Transverse colon (tissue), 4 donors: ENCODE results near the gene CTCF.

Experiments
- POLR2A ChIP-seq: fragments of 450-650 bp; IDR thresholded peaks from one replicate; pipeline ENCODE4 v1.6.1; 2016; ENCODE audit warnings: antibody characterized with exemption, mild to moderate bottlenecking, moderate library complexity
- POLR2AphosphoS5 ChIP-seq, 3 donors: sonication (generic); formaldehyde crosslinking; IDR thresholded peaks; one replicate each; pipeline ENCODE4 v1.6.1; 2016; ENCODE audit warnings: antibody characterized with exemption in 3 of 3
- TF ChIP-seq, protein P1 (sequence below), 5 experiments: fragments of 200-600 bp in 3 of 5; fragments of 450-650 bp in 2 of 5; sonication (generic) in 3 of 5; IDR thresholded peaks; 1 replicate in 2 of 5; 2 replicates in 3 of 5; pipeline ENCODE4 v1.5.1; 2016 to 2017; ENCODE audit warnings: antibody characterized with exemption in 5 of 5, inconsistent platforms in 3 of 5, mild to moderate bottlenecking in 2 of 5, moderate library complexity in 1 of 5

DNA sequence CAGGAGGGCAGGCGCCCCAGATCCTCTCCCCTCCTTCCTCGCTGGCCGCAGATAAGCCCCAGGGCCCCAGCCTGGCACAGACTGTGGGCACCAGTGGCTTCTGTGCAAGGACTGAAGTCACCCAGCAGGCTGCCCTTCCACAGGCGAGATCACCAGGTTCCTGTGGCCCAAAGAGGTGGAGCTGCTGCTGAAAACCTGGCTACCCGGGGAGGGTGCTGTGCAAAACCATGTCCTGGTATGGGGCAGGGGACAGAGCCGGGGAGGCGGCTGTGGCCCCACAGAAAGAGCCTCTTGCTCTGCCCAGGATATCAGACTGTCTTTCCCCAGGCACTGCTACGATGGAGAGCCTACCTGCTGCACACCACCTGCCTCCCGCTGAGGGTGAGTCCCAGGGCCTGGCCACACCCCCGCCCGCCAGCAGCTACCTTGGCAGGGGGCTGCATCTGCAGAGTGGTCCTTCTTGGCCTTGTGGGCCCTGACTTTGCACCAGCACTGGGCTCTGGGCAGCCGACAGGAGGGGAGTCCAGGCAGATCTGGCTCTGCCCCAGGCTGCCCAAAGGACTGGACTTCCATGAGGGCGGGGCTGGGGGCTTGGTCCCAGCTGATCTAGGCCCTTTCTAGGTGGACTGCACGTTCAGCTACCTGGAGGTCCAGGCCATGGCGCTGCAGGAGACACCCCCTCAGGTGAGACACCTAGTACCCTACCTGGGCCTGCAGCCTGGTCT lies 83.2 kb downstream of the CTCF start:
- no peak for TF ChIP-seq POLR2A
- no peak for TF ChIP-seq POLR2AphosphoS5 (IDR thresholded peaks at IDR 0.05)
- TF ChIP-seq, protein P1, sequence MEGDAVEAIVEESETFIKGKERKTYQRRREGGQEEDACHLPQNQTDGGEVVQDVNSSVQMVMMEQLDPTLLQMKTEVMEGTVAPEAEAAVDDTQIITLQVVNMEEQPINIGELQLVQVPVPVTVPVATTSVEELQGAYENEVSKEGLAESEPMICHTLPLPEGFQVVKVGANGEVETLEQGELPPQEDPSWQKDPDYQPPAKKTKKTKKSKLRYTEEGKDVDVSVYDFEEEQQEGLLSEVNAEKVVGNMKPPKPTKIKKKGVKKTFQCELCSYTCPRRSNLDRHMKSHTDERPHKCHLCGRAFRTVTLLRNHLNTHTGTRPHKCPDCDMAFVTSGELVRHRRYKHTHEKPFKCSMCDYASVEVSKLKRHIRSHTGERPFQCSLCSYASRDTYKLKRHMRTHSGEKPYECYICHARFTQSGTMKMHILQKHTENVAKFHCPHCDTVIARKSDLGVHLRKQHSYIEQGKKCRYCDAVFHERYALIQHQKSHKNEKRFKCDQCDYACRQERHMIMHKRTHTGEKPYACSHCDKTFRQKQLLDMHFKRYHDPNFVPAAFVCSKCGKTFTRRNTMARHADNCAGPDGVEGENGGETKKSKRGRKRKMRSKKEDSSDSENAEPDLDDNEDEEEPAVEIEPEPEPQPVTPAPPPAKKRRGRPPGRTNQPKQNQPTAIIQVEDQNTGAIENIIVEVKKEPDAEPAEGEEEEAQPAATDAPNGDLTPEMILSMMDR (IDR thresholded peaks at IDR 0.05), result no peak
